Immature natural killer cell (primary cell): ENCODE measurements around the gene C19orf73. TPM values are rescaled to one million over a fixed set of nuclear protein-coding genes. Genes with fewer than 3 reads are reported as not detected.
"Not testable (repeated sequence)": the region's sequence is repeated elsewhere in the genome, so short reads cannot be mapped to it uniquely, and the experiment has no call there.

Experiments
- DNase-seq, 3 donors: peaks; one replicate each; pipeline ENCODE4 v3.0.0; 2022; ENCODE audit warnings: mixed read lengths in 1 of 3
- H3K27ac Mint-ChIP-seq, 6 donors: one replicate each; pipeline ENCODE4 v1.8.0; 2020; ENCODE audit warnings: mixed read lengths in 6 of 6, mild to moderate bottlenecking in 5 of 6, inconsistent platforms in 4 of 6, moderate library complexity in 3 of 6
- H3K27me3 Mint-ChIP-seq, 3 donors: one replicate each; pipeline ENCODE4 v1.8.0; 2020 to 2021; ENCODE audit warnings: low read depth in 3 of 3, mild to moderate bottlenecking in 3 of 3, mixed read lengths in 3 of 3, moderate library complexity in 3 of 3, inconsistent platforms in 1 of 3
- H3K36me3 Mint-ChIP-seq, 3 donors: one replicate each; pipeline ENCODE4 v1.8.0; 2020; ENCODE audit warnings: mixed read lengths in 3 of 3, inconsistent platforms in 2 of 3, mild to moderate bottlenecking in 2 of 3
- H3K4me1 Mint-ChIP-seq, 2 donors: one replicate each; pipeline ENCODE4 v1.8.0; 2020; ENCODE audit warnings: inconsistent platforms in 2 of 2, mild to moderate bottlenecking in 2 of 2, mixed read lengths in 2 of 2, moderate library complexity in 1 of 2
- H3K4me3 Mint-ChIP-seq, 5 donors: one replicate each; pipeline ENCODE4 v1.8.0; 2020; ENCODE audit warnings: mild to moderate bottlenecking in 5 of 5, mixed read lengths in 5 of 5, inconsistent platforms in 3 of 5, moderate library complexity in 3 of 5
- H3K9me3 Mint-ChIP-seq, 6 donors: one replicate each; pipeline ENCODE4 v1.8.0; 2020; ENCODE audit warnings: mild to moderate bottlenecking in 6 of 6, mixed read lengths in 6 of 6, inconsistent platforms in 4 of 6, moderate library complexity in 3 of 6
- polyA plus RNA-seq, 3 donors: library from polyadenylated mRNA; unstranded; fragments of 300-500 nt; fragmentation: Illumina TruSeq; gene quantifications; one replicate each; pipeline ENCODE4 v1.2.3, GENCODE V29; 2021

C19orf73 gene
- polyA plus RNA-seq, 3 donors from 2014 or later, result 2.6 to 5.5 (median 3.6) TPM

GRCh38 chr19:49153167-49153809 lies 34.3 kb upstream of the C19orf73 start:
- peaks cover 0 to 3% (median 0%) of the 10 kb centered on the region in 6 donors for H3K9me3 Mint-ChIP-seq
- H3K36me3 Mint-ChIP-seq, result peaks cover 0 to 4% (median under 1%) of the 10 kb centered on the region in 3 donors
- peak overlapping the region in 1 of 5 donors; percentile 33 for H3K4me3 Mint-ChIP-seq
- peaks cover 31 to 33% of the 10 kb centered on the region in 2 donors for H3K4me1 Mint-ChIP-seq
- peaks cover 9 to 28% (median 14%) of the 10 kb centered on the region in 3 donors for H3K27me3 Mint-ChIP-seq
- no peak for DNase-seq
- H3K27ac Mint-ChIP-seq, result no peak overlapping the region

GRCh38 chr19:49152119-49152550 lies 33.2 kb upstream of the C19orf73 start:
- Mint-ChIP-seq H3K27me3 (peaks cover 6 to 25% (median 11%) of the 10 kb centered on the region in 3 donors), H3K9me3 (peaks cover 0 to 3% (median 0%) of the 10 kb centered on the region in 6 donors), H3K27ac (no peak overlapping the region), H3K4me3 (peak overlapping the region in 4 of 5 donors; percentile 10 to 35 (median 24)), H3K36me3 (peaks cover 0 to 4% (median 0%) of the 10 kb centered on the region in 3 donors), H3K4me1 (peaks cover 29 to 31% of the 10 kb centered on the region in 2 donors)
- DNase-seq, result no peak

GRCh38 chr19:49151267-49152118 lies 32.5 kb upstream of the C19orf73 start:
- H3K27me3 Mint-ChIP-seq, result peaks cover 5 to 25% (median 10%) of the 10 kb centered on the region in 3 donors
- H3K4me3 Mint-ChIP-seq, result peak overlapping the region; percentile 72 to 85 (median 80)
- H3K4me1 Mint-ChIP-seq, result peaks cover 29 to 31% of the 10 kb centered on the region in 2 donors
- peaks cover 0 to 3% (median 0%) of the 10 kb centered on the region in 6 donors for H3K9me3 Mint-ChIP-seq
- DNase-seq, result peak in 2 of 3 donors; percentile 29 to 35
- peak overlapping the region in 1 of 6 donors; percentile 55 for H3K27ac Mint-ChIP-seq
- peaks cover 0 to 4% (median 0%) of the 10 kb centered on the region in 3 donors for H3K36me3 Mint-ChIP-seq

- no peak for DNase-seq
- H3K9me3 Mint-ChIP-seq, result peaks cover 0 to 3% (median 0%) of the 10 kb centered on the region in 6 donors
- peak overlapping the region; percentile 74 to 89 (median 85) for H3K4me3 Mint-ChIP-seq
- peaks cover 7 to 25% (median 10%) of the 10 kb centered on the region in 3 donors for H3K27me3 Mint-ChIP-seq
- peaks cover 0 to 4% (median 0%) of the 10 kb centered on the region in 3 donors for H3K36me3 Mint-ChIP-seq
- H3K4me1 Mint-ChIP-seq, result peaks cover 32 to 33% of the 10 kb centered on the region in 2 donors
- H3K27ac Mint-ChIP-seq, result no peak overlapping the region
These were observed 32.0 kb upstream of the C19orf73 start for GRCh38 chr19:49150944-49151243.

- DNase-seq, result peak; percentile 45 to 52 (median 50)
- peaks cover 0 to 4% (median 0%) of the 10 kb centered on the region in 3 donors for H3K36me3 Mint-ChIP-seq
- H3K27me3 Mint-ChIP-seq, result peaks cover 7 to 24% (median 10%) of the 10 kb centered on the region in 3 donors
- peaks cover 36 to 39% of the 10 kb centered on the region in 2 donors for H3K4me1 Mint-ChIP-seq
- peak overlapping the region; percentile 81 to 89 (median 85) for H3K4me3 Mint-ChIP-seq
- H3K9me3 Mint-ChIP-seq, result peaks cover 0 to 3% (median 0%) of the 10 kb centered on the region in 6 donors
- peak overlapping the region in 1 of 6 donors; percentile 20 for H3K27ac Mint-ChIP-seq
These were observed 31.4 kb upstream of the C19orf73 start for GRCh38 chr19:49150106-49150943.

- no peak for DNase-seq
- Mint-ChIP-seq H3K36me3 (peaks cover 0 to 4% (median 0%) of the 10 kb centered on the region in 3 donors), H3K27ac (no peak overlapping the region), H3K9me3 (peaks cover 0 to 3% (median 0%) of the 10 kb centered on the region in 6 donors), H3K27me3 (peaks cover 7 to 26% (median 10%) of the 10 kb centered on the region in 3 donors), H3K4me3 (peak overlapping the region; percentile 81 to 89 (median 85)), H3K4me1 (peaks cover 37 to 40% of the 10 kb centered on the region in 2 donors)
These were observed 30.7 kb upstream of the C19orf73 start for GRCh38 chr19:49149652-49150105.

- DNase-seq, result peak; percentile 82 to 84 (median 83)
- H3K27me3 Mint-ChIP-seq, result peaks cover 7 to 24% (median 10%) of the 10 kb centered on the region in 3 donors
- peaks cover 0 to 1% (median 0%) of the 10 kb centered on the region in 3 donors for H3K36me3 Mint-ChIP-seq
- no peak overlapping the region for H3K27ac Mint-ChIP-seq
- H3K4me3 Mint-ChIP-seq, result peak overlapping the region; percentile 79 to 85 (median 85)
- peaks cover 37 to 40% of the 10 kb centered on the region in 2 donors for H3K4me1 Mint-ChIP-seq
- H3K9me3 Mint-ChIP-seq, result peaks cover 0 to 3% (median 0%) of the 10 kb centered on the region in 6 donors
These were observed 30.1 kb upstream of the C19orf73 start for GRCh38 chr19:49148784-49149651.

- Mint-ChIP-seq H3K9me3 (no peaks in the 10 kb centered on the region), H3K36me3 (no peaks in the 10 kb centered on the region), H3K4me1 (peaks cover 38 to 42% of the 10 kb centered on the region in 2 donors), H3K27ac (no peak overlapping the region), H3K27me3 (peaks cover 7 to 22% (median 8%) of the 10 kb centered on the region in 3 donors), H3K4me3 (peak overlapping the region; percentile 61 to 85 (median 67))
- no peak for DNase-seq
These were observed 29.2 kb upstream of the C19orf73 start for GRCh38 chr19:49148044-49148682.

GRCh38 chr19:49146408-49146770 lies 27.4 kb upstream of the C19orf73 start:
- H3K36me3 Mint-ChIP-seq, H3K9me3 Mint-ChIP-seq, DNase-seq, H3K4me3 Mint-ChIP-seq, H3K27ac Mint-ChIP-seq: not testable (repeated sequence)
- Mint-ChIP-seq H3K27me3 (peaks cover 8 to 14% (median 14%) of the 10 kb centered on the region in 3 donors), H3K4me1 (peaks cover 42 to 45% of the 10 kb centered on the region in 2 donors)

- H3K4me3 Mint-ChIP-seq, result peak overlapping the region in 2 of 5 donors; percentile 31 to 51
- peak overlapping the region in 1 of 6 donors; percentile 35 for H3K27ac Mint-ChIP-seq
- peaks cover 38 to 40% of the 10 kb centered on the region in 2 donors for H3K4me1 Mint-ChIP-seq
- H3K36me3 Mint-ChIP-seq, result peaks cover 0 to 4% (median 0%) of the 10 kb centered on the region in 3 donors
- H3K27me3 Mint-ChIP-seq, result peaks cover 8 to 16% (median 14%) of the 10 kb centered on the region in 3 donors
- H3K9me3 Mint-ChIP-seq, result no peaks in the 10 kb centered on the region
- peak; percentile 69 to 75 (median 70) for DNase-seq
These were observed 26.8 kb upstream of the C19orf73 start for GRCh38 chr19:49145573-49146407.

GRCh38 chr19:49142866-49143335 lies 24.0 kb upstream of the C19orf73 start:
- Mint-ChIP-seq H3K27ac (peak overlapping the region in 2 of 6 donors; percentile 4 to 17), H3K36me3 (peaks cover 0 to 4% (median 0%) of the 10 kb centered on the region in 3 donors), H3K27me3 (peaks cover 5 to 11% (median 8%) of the 10 kb centered on the region in 3 donors)

More at GRCh38 chr19:49142866-49143335, 24.0 kb upstream of the C19orf73 start:
- peak; percentile 64 to 67 (median 65) for DNase-seq
- Mint-ChIP-seq H3K4me1 (peaks cover 16 to 20% of the 10 kb centered on the region in 2 donors), H3K9me3 (no peaks in the 10 kb centered on the region), H3K4me3 (peak overlapping the region; percentile 70 to 83 (median 76))
